Activated CD8-positive, alpha-beta memory T cell treated with anti-CD3 and anti-CD28 coated beads, Interleukin-2, amount 50 U/mL, for 24 hours (primary cell): ENCODE data around the gene DNAJB8.

Experiments
- DNase-seq: peaks from one replicate; pipeline ENCODE4 v3.0.0-alpha.2; 2020; ENCODE audit errors: extremely low read depth

The DNAJB8 gene

DNA sequence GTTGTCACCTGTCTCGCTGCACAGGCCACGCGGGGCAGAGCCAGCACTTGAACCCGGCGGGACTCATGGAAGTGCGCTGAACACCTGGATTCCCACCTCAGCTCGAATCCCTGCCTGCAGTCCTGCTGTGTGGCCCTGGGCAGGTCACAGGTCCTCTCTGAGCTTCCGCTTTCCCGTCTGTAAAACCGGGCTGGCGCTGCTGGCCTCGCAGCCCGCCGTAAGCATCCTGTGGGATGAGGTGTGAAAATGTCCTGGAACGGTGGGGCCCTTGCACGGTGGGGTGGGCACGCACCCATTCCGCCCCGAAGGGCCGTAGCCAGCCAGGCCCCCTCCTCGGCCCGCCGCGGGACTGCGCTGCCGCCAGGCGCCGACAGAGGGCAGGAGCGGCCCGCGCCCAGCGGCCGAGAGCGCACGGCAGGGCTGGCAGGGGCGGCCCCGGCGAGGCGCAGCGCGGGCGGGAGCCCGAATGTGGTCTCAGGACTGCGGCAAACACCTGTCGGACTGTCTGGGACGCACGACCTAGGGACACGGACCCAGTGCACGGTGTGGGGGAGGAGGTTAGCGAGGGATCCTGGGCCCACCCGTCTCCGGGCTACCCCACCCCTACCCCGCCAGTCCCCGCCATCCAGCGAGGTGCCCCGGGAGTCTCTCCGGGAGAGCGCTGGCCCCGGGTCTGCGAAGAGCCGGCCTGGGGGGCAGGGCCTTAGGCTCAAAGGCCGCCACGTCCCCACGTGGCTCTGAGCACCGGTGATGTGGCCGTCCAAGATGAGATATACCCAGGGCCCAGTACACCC lies 40.4 kb downstream of the DNAJB8 start:
- no peak for DNase-seq

DNA sequence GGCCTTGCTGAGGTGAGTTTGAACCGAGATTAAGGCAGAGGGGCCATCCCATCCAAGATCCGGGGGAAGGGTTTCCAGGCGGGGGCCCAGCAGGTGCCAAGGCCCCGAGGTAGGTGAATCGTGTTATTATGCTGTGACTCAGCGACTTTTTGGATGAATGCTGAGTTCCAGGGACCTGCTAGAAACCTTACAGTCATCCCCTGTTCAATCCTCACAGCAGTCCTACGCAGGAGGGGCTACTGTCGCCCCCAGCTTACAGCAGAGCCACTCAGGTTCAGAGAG lies 40.9 kb downstream of the DNAJB8 start:
- no peak for DNase-seq

DNA sequence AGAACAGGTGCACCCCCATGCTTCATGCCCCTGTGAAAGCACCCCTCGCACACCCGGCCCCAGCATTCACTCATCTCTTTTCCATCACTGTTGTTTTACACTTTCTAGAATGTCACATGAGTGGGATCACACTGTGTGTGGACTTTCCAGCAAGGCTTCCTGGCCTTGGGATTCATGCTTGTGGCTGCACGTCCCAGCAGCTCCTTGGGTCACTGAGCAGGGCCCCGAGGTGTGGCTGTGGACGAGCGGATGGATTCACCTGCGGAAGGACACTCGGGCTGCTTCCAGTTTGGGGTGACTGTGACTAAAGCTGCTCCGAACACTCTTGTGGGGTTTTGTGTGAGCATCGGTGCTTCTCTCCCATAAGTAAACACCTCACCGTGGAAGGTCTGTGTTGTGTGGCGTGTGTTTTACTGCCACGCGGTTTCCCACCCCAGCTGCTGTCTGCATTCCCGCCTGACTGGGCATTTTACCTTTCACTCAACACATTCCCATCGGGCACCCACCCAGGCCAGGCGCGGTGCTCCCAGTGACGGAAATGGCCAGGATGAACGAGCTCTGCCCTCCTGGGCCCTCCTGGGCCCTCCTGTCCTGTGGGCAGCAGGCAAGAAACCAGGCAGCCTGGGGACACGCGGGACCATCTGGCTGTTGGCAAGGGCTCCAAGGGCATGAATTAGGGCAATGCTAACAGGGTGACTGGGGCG lies 41.4 kb downstream of the DNAJB8 start:
- no peak for DNase-seq

DNA sequence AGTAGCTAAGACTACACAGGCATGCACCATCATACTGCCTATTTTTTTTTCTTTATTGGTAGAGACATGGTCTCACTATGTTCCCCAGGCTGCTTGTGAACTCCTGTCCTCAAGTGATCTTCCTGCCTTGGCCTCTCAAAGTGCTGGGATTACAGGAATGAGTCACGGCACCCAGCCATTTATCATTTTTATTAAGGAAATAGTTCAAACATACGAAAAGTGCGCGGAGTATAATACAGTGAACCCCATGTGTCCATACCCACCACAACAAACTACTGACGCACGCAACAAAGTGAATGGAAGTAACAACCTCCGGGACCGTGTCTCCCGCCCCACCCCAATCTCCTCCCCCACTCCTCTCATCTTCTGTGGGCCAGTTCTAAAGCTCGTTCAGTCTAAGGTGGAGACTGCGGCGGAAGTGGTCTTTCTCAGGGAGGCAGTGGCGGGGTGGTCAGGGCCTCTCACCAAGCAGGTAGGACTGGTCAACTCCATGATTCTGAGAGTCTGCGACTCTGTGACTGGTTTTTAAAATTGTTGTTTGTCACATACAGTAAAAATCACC lies 42.1 kb downstream of the DNAJB8 start:
- no peak for DNase-seq

DNA sequence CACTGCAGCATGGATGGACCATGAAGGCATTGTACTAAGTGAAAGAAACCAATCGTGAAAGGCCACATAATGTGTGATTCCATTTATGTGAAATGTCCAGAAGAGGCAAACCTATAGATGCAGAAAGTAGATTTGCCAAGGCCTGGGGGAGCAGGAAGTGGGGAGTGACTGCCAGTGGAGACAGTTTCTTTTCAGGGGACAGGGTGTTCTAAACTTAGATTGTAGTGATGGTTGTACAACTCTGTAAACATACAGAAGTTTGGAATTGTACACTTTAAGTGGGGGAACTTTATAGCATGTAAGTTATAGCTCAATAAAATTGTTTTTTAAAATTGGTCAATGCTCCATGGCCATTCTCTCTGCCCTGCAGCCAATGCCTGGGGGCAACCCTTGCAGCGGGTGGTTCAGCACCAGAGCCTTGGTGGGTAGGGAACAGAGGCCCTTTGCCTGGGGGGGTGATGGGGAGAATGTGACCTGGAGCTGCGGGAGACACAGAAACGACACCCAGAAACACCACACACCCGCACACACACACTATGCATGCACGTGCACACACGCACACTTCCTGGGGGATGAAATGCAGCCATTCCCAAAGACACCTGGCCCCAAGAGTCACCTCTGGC lies 43.1 kb downstream of the DNAJB8 start:
- no peak for DNase-seq

DNA sequence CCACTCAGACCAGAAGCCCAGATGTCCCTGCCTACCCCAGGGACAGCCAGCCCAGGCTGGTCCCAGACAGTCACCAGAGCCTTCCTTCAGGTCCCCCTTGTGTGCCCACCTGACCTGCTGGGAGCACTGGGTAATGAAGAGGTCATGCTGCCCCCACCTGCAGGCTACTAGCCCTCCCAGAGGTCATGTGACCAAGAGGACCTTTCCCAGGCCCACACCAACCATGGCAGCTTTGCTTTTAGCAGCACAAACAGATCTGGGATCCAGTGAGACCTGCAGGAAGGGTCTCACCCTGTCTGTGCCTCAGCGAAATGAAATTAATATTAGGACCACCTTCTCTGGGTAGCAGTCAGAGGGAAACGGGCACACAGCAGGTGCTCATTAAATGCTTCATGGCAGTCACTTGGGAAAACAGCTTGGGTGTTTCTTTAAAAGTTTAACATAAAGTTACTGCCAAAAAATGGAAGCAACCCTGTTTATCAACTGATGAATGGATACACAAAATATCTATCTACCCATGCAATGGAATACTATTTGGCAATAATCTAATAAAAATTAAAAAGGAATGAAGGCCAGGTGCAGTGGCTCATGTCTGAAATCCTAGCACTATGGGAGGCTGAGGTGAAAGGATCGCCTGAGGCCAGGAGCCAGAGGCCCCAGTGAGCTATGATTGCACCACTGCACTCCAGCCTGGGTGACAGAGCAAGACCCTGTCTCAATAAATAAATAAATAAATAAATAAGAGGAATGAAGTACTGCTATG lies 43.7 kb downstream of the DNAJB8 start:
- DNase-seq = no peak

DNA sequence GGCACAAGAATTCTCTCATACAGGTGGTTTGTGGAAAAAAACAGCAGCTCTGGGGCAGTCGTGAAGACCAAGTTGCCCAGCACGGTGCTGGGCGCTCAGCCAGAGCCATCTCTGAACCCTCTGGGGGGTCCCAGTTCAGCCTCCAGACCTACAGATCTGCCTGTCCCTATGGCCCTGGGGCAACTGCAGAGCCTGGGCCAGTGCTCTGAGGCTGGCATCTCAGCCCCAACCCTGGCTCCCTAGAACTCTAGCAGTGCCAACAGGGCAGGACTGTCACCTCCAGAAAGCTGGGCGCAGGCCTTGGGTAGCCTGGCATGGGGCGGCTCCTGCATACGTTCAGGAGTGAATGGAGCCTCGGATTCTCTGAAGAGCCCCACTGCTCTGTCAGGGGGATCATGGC lies 44.7 kb downstream of the DNAJB8 start:
- no peak for DNase-seq

DNA sequence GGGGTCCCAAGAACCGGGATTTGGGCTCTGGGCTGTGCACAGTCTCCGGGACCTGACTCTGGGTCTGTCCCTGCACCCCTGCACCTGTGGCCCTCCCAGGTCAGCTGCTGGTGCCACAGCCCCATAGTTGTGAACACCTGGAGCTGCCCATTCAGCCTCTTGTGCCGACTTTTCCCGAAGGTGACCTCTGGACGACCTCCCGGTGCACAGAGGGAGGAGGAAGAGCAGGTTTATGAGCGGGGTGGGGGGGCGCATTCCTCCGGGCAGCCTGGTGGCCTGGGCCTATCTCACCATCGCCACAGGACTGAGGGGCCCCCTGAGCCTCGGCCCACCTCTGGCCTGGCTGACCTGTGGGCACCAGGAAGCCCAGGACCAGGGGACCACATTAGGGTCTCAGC lies 45.3 kb downstream of the DNAJB8 start:
- DNase-seq = no peak

DNA sequence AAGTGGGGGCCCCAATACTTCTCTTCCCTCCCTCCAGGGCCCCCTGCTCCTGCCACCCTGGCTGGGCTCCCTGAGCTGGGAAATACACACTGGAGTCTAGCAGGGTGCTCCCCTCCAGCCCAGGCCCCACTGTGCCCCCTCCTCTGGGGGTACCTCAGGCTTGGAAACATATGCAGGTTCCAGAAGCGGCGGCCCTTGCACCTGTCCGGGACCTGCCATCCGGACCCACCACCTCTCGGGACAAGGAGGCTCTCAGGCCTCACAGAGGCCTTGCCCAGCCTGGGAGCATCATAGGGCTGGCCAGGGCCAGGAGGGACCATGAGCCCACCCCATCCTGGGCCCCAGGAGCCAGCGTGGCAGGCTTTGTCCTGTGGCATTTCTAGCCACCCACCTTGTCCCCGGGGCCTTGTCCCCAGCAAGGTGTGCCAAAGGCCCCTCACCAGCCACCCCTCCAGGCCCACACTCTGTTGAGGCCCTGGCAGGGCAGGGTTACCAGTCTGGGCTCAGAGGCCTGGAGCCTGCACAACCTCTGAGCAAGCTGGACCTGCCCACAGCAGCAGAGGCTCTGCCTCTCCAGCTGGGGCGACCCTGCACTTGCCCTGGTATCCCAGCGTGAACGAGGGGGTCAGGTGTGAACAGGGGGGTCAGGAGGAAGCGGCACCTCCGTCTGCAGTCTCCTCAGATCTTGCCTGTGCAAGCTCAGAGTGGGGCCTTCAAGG lies 45.8 kb downstream of the DNAJB8 start:
- no peak for DNase-seq

DNA sequence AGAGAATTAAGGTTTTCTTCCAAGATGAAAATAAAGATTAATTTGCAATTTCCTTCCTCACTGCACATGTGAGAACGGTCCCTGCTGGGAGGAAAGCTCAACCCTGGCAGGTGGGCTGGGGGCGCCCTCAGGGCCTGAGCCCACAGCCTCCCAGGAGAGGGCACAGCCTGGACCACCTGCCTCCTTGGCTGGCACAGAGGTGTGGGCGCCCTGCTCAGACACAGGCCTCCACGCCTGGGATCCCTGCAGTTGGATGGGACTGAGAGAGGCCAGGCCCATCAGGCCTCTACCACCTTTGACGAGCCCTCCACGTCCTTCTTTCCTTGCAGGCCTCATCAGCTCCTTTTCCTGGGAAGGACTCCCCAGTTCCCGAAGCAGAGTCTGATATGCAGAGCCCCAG lies 46.4 kb downstream of the DNAJB8 start:
- DNase-seq = no peak

DNA sequence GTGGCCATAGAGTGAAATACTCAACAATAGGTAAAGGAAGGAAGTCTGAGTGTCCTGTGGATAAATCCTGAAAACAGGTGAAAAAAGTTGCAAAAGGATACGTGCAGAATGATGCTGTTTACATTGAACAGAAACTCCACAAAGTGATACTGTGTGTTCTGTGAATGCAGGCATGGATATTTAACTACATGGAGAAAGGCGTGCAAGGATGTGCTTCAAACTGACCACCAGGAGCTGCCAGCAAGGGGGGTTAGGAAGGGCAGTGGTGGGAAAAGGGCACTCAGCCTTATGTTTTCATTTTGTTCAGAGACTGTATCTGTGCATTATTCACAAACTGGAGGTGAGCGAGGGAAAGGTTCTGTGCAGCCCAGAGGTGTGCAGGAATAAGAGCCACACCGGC lies 47.4 kb downstream of the DNAJB8 start:
- no peak for DNase-seq

DNA sequence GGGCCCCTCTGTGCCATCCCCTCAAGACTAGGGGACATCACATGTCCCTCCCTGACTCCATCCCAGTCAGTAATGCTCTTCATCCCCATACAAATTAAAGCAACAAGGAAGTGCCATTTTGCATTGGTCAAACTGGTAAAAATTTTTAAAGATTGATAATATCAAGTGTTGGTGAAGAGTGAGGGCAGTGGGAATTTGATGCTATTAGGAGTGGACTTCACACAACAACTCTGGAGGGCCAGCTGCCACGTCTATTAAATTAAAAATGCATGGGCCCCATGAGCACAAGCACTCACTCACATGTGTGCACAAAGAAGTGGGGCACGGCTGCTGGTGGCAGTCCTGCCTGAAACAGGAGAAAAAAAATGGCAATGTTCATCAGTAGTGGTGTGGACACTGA lies 47.8 kb downstream of the DNAJB8 start:
- no peak for DNase-seq

DNA sequence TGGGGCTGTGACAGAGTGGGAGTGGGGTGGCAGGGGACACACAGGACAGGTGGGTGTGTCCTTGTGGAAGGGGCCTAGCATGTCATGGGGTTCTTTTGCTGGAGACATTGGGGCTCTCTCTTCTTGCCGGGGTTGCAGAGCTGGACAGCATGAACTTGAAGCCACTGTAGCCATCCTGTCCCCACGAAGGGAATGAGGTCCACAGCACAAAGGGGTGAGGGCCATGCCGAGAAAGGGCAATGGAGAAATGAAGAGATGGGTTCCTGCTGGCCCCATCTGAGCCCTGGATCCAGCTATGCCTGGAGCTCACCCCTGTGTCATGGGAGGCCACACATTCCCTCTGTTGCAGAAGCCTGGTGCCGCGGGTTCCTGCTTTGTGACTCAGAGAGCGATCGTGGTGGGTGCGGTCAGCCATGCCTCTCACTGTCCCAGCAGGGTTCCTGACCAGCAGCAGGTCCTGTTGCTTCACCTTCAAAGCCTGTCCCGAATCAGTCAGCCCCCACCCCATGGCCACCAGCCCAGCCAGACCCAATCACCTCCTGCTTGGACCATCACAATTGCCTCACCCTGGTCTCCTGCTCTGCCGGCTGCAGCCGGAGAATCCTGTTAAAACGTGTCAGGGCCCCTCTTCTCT lies 50.0 kb downstream of the DNAJB8 start:
- DNase-seq = no peak

DNA sequence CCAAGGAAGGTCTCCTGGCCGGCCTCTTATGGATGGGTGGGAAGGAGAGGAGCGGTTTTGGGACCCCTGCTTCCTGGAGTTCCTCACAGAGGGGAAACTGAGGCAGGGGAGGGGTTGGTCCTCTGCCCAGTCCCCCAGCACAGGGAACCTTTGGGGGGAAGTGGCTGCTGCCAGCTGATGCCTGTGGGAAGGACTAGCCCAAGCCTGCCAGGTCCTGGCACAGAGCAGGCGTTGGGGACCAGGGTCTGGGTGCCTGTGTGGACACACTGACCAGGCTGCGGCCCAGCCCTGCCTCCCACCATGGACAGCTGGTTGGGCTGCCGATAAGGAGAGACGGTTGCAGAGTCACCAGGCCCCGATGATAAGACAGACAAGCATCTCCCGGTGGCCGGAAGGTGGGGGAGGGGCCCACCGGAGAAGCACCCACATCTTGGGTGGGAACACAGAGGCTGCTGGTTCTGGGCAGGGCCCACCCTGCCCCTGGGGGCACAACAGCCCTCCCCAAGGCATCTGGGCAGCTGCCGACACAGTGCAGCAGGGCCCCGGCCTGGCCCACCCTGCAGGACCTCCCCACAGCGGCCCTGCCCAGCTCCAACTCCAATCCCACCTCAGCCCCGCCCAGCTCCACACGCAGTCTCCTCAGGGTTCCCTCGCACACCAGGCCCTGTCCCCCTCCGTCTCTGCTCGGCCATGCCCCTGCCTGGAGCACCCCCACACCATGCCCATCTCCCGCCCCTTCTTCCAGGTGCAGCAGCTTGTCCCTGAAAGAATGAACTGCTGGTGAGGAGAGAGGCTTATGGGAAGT lies 50.7 kb downstream of the DNAJB8 start:
- no peak for DNase-seq

DNA sequence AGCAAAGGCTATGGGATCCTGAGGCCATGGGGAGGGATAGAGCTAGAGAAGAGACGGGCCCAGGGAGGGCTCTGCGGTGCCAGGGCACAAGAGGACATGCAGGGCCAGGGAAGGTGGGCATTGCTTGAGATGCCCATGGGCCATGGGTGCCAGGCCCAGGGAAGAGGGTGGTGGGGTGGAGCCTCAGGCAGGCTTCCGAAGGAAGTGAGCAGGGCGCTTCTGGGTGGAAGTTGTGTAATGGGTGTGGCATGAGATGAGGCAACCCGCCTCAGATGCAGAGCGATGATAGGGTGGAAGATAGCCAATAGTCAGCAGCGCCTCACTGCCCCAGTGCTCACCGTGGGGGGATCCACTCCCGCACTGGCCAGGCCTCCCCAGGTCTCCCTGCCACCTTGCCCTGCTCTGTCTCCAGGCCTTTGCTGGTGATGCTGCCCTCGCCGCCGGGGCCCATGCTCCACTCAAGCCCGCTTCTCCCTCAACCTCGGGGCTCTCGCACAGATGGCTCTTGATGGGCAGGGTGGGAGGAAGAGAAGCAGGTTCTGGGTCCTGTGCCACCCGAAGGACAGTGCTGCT lies 51.4 kb downstream of the DNAJB8 start:
- no peak for DNase-seq

DNA sequence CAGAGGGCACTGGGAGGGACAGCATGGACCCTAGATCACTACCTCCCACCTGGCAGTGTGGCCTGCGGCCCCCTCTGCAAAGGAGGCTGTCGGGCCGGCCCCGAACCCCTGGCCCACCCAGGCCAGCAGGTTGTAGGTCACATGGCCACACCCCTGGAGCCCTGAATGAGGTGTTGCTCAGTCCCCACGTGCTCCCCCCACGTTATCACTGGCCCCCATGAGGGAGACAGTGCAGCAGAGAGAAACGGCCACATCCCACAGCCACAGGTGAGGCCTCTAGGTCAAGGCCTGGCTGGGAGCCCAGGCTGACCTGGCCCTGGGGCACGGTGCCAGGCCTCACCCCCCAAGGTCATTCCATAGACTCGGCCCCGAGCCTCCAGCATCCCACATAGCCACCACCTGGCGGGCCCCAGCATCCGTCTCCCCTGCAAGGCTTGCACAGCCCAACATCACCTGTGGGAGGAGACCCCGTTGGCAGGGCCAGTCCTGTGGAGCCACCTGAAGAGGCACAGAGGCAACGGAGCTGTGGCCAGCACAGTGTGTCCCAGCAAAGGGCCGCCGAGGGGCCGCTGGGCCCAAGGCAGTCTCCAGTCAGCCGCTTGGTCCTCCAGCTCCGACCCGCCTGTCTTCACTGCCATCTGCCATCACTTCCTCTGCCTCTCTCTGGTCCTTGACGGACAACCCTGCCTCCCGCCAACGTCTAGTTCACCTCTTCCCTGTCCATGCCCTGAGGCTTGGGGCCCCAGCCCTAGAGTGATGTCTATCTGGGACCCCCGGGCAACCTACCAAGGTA lies 53.1 kb downstream of the DNAJB8 start:
- DNase-seq = no peak

DNA sequence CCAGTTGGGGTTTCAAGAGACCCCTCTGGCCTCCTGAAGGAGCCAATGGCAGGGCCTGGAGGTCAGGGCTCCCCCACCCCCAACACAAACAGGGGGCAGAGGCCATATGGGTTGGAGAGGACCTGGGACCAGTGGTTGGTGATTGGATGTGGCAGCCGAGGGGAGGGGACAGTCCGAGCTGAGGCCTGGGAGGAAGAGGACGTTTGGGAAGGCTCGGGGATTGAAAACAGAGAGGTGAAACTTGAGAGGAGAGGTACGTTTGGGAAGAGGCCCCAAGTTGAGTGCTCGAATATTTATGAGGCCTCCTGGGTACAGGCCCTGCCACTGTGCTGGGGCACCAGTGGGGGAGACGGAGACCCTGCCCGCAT lies 53.7 kb downstream of the DNAJB8 start:
- DNase-seq = no peak
